Stimulated activated CD8-positive, alpha-beta memory T cell treated with anti-CD3 and anti-CD28 coated beads, Interleukin-12 subunit alpha, Interleukin-12 subunit beta, amount 100 ng/mL, for 24 hours (primary cell): ENCODE measurements around the gene ILF3.
A peak's percentile ranks its signal among the peaks of the same experiment; 100 is the strongest.

Experiments used
- DNase-seq: peaks from one replicate; pipeline ENCODE4 v3.0.0-alpha.2; 2020; ENCODE audit errors: extremely low read depth

ILF3 gene

GRCh38 chr19:10653732-10654609 is at the start of gene ILF3:
ILF3 (plus strand) TSS chr19:10654346; CDS start chr19:10670606, 16,260 bp downstream.
- DNase-seq: peak; percentile 98

- DNase-seq: no peak
These were observed 49.6 kb upstream of the ILF3 start for GRCh38 chr19:10604460-10604980.

GRCh38 chr19:10611907-10612306 is 42.2 kb upstream of the ILF3 start:
- no peak for DNase-seq

GRCh38 chr19:10612499-10613119 is 41.5 kb upstream of the ILF3 start:
- DNase-seq: no peak

GRCh38 chr19:10615429-10616023 is 38.6 kb upstream of the ILF3 start:
- DNase-seq: no peak

GRCh38 chr19:10617409-10618121 is 36.6 kb upstream of the ILF3 start:
- no peak for DNase-seq

- no peak for DNase-seq
These were observed 35.3 kb upstream of the ILF3 start for GRCh38 chr19:10618846-10619245.

- DNase-seq: no peak
These were observed 33.4 kb upstream of the ILF3 start for GRCh38 chr19:10620786-10621185.

- DNase-seq: no peak
These were observed 32.2 kb upstream of the ILF3 start for GRCh38 chr19:10621966-10622365.

GRCh38 chr19:10624585-10624984 is 29.6 kb upstream of the ILF3 start:
- DNase-seq: no peak

GRCh38 chr19:10625003-10625761 is 29.0 kb upstream of the ILF3 start, which contains the start of gene SLC44A2:
SLC44A2 (plus strand) TSS chr19:10625553; CDS start chr19:10625634, 81 bp downstream.
- no peak for DNase-seq

- DNase-seq: no peak
These were observed 28.4 kb upstream of the ILF3 start for GRCh38 chr19:10625762-10626138.

GRCh38 chr19:10631874-10632273 is 22.3 kb upstream of the ILF3 start:
- DNase-seq: no peak

- no peak for DNase-seq
These were observed 19.7 kb upstream of the ILF3 start for GRCh38 chr19:10634430-10634829.

- DNase-seq: no peak
These were observed 19.2 kb upstream of the ILF3 start for GRCh38 chr19:10634963-10635362.

- no peak for DNase-seq
These were observed 17.7 kb upstream of the ILF3 start for GRCh38 chr19:10636304-10636972.

GRCh38 chr19:10637894-10638293 is 16.3 kb upstream of the ILF3 start:
- no peak for DNase-seq

- no peak for DNase-seq
These were observed 14.3 kb upstream of the ILF3 start for GRCh38 chr19:10639836-10640235.

GRCh38 chr19:10640361-10640760 is 13.8 kb upstream of the ILF3 start:
- DNase-seq: no peak

- DNase-seq: no peak
These were observed 12.9 kb upstream of the ILF3 start for GRCh38 chr19:10641248-10641647.
